HCT116 (cell line): Measurements from ENCODE around the gene NEURL3. TPM values are rescaled to one million over a fixed set of nuclear protein-coding genes. Genes with fewer than 3 reads are reported as not detected.

Source experiments
- ATAC-seq: fragments of 200-7000 bp; cut with Tn5 transposase; 2 replicates; pipeline ENCODE4 v1.9.1; 2020; ENCODE audit warnings: mild to moderate bottlenecking, moderate library complexity
- BruUV-seq: library from RNA; stranded (reverse); fragments of 400-500 nt; replicated peaks from 2 replicates; lab custom pipeline; 2021; lab: Mats Ljungman, UMichigan
- CTCF ChIA-PET: fragments of 300-600 bp; sonication (Branson Sonifier 250); formaldehyde crosslinking; loops from one replicate; lab custom pipeline; 2021; ENCODE audit warnings: antibody characterized with exemption; lab: Charles Lee
- POLR2A ChIA-PET: fragments of 300-600, 350-600 bp; sonication (Branson Sonifier 250); formaldehyde crosslinking; loops from one replicate; lab custom pipeline; 2021; ENCODE audit warnings: antibody characterized with exemption; lab: Charles Lee
- RAD21 ChIA-PET, 2 experiments: fragments of 300-600 bp; sonication (Branson Sonifier 250); formaldehyde crosslinking; loops; one replicate each; lab custom pipeline; 2023; ENCODE audit warnings: low total read pairs in 2 of 2; ENCODE audit not compliant: uncharacterized antibody in 2 of 2, unreplicated experiment in 2 of 2, low non-redundant PET in 1 of 2; lab: Charles Lee
- DNase-seq: peaks from one replicate; pipeline ENCODE4 v3.0.0-alpha.2; 2010; ENCODE audit warnings: low read depth, low spot score
- H2AFZ ChIP-seq: fragments of 200-600 bp; shearing (Covaris generic), sonication (generic); 2 replicates; pipeline ENCODE4 v1.6.1; 2017; ENCODE audit warnings: low read depth, mixed run types, mixed read lengths, antibody characterized with exemption, low read length; ENCODE audit not compliant: poor library complexity, severe bottlenecking
- H3K27ac ChIP-seq: 2 replicates; pipeline ENCODE4 v1.5.1; 2012; ENCODE audit warnings: low read depth, low read length
- H3K27me3 ChIP-seq: fragments of 200-600 bp; sonication (generic); 2 replicates; pipeline ENCODE4 v1.6.1; 2016; ENCODE audit warnings: mixed run types, low read length, mixed read lengths; ENCODE audit not compliant: insufficient read depth
- H3K36me3 ChIP-seq, 2 experiments: fragments of 200-500 bp in 1 of 2; fragments of 200-600 bp in 1 of 2; sonication (Bioruptor generic) in 1 of 2; sonication (generic) in 1 of 2; 2 replicates each; pipeline versions ENCODE4 v1.5.1 to v1.6.1; 2014 to 2016; ENCODE audit warnings: low read length in 2 of 2, inconsistent platforms in 1 of 2, mixed read lengths in 1 of 2, mixed run types in 1 of 2; ENCODE audit not compliant: insufficient read depth in 2 of 2, control insufficient read depth in 1 of 2
- H3K4me1 ChIP-seq, 2 experiments: fragments of 200-600 bp in 1 of 2; sonication (generic) in 1 of 2; 2 replicates each; pipeline versions ENCODE4 v1.5.1 to v1.6.1; 2012 to 2017; ENCODE audit warnings: low read length in 2 of 2, inconsistent platforms in 1 of 2, mild to moderate bottlenecking in 1 of 2, mixed read lengths in 1 of 2, mixed run types in 1 of 2, moderate library complexity in 1 of 2; ENCODE audit not compliant: insufficient read depth in 2 of 2, control insufficient read depth in 1 of 2
- H3K4me2 ChIP-seq: fragments of 200-600 bp; sonication (generic); 2 replicates; pipeline ENCODE4 v1.6.1; 2017; ENCODE audit warnings: mixed run types, low read length, mixed read lengths
- H3K4me3 ChIP-seq, 2 experiments: fragments of 200-600 bp in 1 of 2; sonication (generic) in 1 of 2; replicated peaks in 1 of 2; 2 replicates each; pipeline ENCODE4 v1.5.1; 2011 to 2016; ENCODE audit warnings: low read length in 2 of 2, control low read depth in 1 of 2, low read depth in 1 of 2, mild to moderate bottlenecking in 1 of 2, mixed read lengths in 1 of 2, mixed run types in 1 of 2
- H3K79me2 ChIP-seq: fragments of 200-600 bp; sonication (generic); 2 replicates; pipeline ENCODE4 v1.6.1; 2017; ENCODE audit warnings: mild to moderate bottlenecking, mixed run types, low read length, moderate library complexity, mixed read lengths; ENCODE audit not compliant: insufficient read depth
- H3K9ac ChIP-seq: fragments of 200-600 bp; sonication (generic); 2 replicates; pipeline ENCODE4 v1.6.1; 2016; ENCODE audit warnings: low read length, mixed read lengths
- H3K9me2 ChIP-seq: fragments of 200-600 bp; sonication (generic), shearing (Covaris generic); 2 replicates; pipeline ENCODE4 v1.6.1; 2017; ENCODE audit warnings: mixed run types, mild to moderate bottlenecking, moderate library complexity; ENCODE audit not compliant: insufficient read depth
- H3K9me3 ChIP-seq, 2 experiments: fragments of 200-500 bp in 1 of 2; fragments of 200-600 bp in 1 of 2; sonication (Bioruptor generic) in 1 of 2; sonication (generic) in 1 of 2; 2 replicates each; pipeline ENCODE4 v1.6.1; 2014 to 2017; ENCODE audit warnings: low read length in 2 of 2, mixed read lengths in 2 of 2, inconsistent platforms in 1 of 2, low read depth in 1 of 2, mild to moderate bottlenecking in 1 of 2, mixed run types in 1 of 2, moderate library complexity in 1 of 2; ENCODE audit not compliant: control insufficient read depth in 1 of 2, insufficient read depth in 1 of 2
- H4K20me1 ChIP-seq: fragments of 200-600 bp; sonication (generic), shearing (Covaris generic); 2 replicates; pipeline ENCODE4 v1.6.1; 2017; ENCODE audit warnings: mixed run types, mild to moderate bottlenecking, moderate library complexity; ENCODE audit not compliant: insufficient read depth
- ATF3 ChIP-seq: IDR thresholded peaks from 2 replicates; pipeline ENCODE4 v1.6.1; 2012
- CEBPB ChIP-seq: IDR thresholded peaks from 2 replicates; pipeline ENCODE4 v1.6.1; 2012; ENCODE audit warnings: low read depth
- CTCF ChIP-seq, 3 experiments: fragments of 200-600 bp in 1 of 3; sonication (generic) in 1 of 3; IDR thresholded peaks in 2 of 3; conservative IDR thresholded peaks in 1 of 3; 2 replicates each; pipeline ENCODE4 v1.5.1; 2012 to 2017; ENCODE audit warnings: low read depth in 2 of 3, low read length in 2 of 3, antibody characterized with exemption in 1 of 3, borderline replicate concordance in 1 of 3, control low read depth in 1 of 3, mild to moderate bottlenecking in 1 of 3, mixed read lengths in 1 of 3, mixed run types in 1 of 3, moderate library complexity in 1 of 3; ENCODE audit not compliant: insufficient read depth in 1 of 3
- EGR1 ChIP-seq: IDR thresholded peaks from 2 replicates; pipeline ENCODE4 v1.6.1; 2012; ENCODE audit warnings: low read depth
- EZH2 ChIP-seq: fragments of 200-600 bp; sonication (generic); IDR thresholded peaks from 2 replicates; pipeline ENCODE4 v1.6.1; 2017; ENCODE audit warnings: antibody characterized with exemption, mixed run types
- FOSL1 ChIP-seq: IDR thresholded peaks from 2 replicates; pipeline ENCODE4 v1.6.1; 2012; ENCODE audit warnings: low read depth
- JUND ChIP-seq: IDR thresholded peaks from 2 replicates; pipeline ENCODE4 v1.6.1; 2012
- POLR2A ChIP-seq: IDR thresholded peaks from 2 replicates; pipeline ENCODE4 v1.7.0; 2011; ENCODE audit warnings: borderline replicate concordance; ENCODE audit not compliant: insufficient read depth, insufficient read length; ENCODE audit errors: extremely low read depth
- POLR2AphosphoS5 ChIP-seq: IDR thresholded peaks from 2 replicates; pipeline ENCODE4 v1.6.1; 2011; ENCODE audit warnings: mild to moderate bottlenecking, low read depth, low read length, moderate library complexity
- SP1 ChIP-seq: IDR thresholded peaks from 2 replicates; pipeline ENCODE4 v1.6.1; 2012; ENCODE audit warnings: low read depth
- SRF ChIP-seq: IDR thresholded peaks from 2 replicates; pipeline ENCODE4 v1.6.1; 2012; ENCODE audit warnings: low read depth
- TCF7L2 ChIP-seq: IDR thresholded peaks from 2 replicates; pipeline ENCODE4 v1.7.0; 2011; ENCODE audit warnings: borderline replicate concordance, inconsistent platforms; ENCODE audit not compliant: insufficient read depth, insufficient read length; ENCODE audit errors: extremely low read depth
- YY1 ChIP-seq: IDR thresholded peaks from 2 replicates; pipeline ENCODE4 v1.6.1; 2011; ENCODE audit warnings: low read length, low read depth, moderate library complexity, mild to moderate bottlenecking; ENCODE audit not compliant: insufficient replicate concordance; ENCODE audit errors: extremely low read depth
- ZFX ChIP-seq: fragments of 450-650 bp; IDR thresholded peaks from 2 replicates; pipeline ENCODE4 v1.6.1; 2017
- intact Hi-C: fragments of 100-400 bp; cut with micrococcal nuclease; formaldehyde crosslinking; loops from 2 replicates; pipeline ENCODE4 v1.10.0; 2022
- total RNA-seq: library from RNA; stranded (reverse); gene quantifications from one replicate; pipeline ENCODE4 v1.2.1, GENCODE V29; 2021; ENCODE audit not compliant: unreplicated experiment
- TF ChIP-seq, protein P1 (sequence below): IDR thresholded peaks from 2 replicates; pipeline ENCODE4 v1.6.1; 2012
- TF ChIP-seq, protein P2 (sequence below): IDR thresholded peaks from 2 replicates; pipeline ENCODE4 v1.6.1; 2012; ENCODE audit warnings: low read depth

Gene NEURL3
- total RNA-seq, 1 experiment from 2014 or later, result not detected

DNA sequence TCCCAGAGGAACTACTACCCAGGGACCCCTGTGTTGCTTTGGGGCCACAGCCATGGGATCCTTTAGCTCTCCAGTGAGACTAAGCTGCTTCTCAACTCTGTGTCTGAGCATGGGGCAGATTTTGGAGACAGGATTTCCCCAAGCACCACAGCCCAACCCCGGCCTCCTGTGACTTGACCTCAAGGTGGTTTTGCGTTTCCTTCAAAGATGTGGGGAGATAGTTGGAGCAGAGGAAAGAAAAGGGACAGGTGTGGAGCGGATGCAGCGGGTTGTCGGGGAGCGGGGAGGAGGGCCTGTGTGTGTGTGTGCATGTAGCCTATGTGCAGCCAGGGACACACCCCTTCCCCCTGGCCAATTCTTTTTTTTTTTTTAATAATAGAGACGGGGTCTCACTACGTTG lies 41.6 kb upstream of the NEURL3 start:
- BruUV-seq, result no TSS peak
- no peak overlapping the region for H3K4me2 ChIP-seq

More for the DNA sequence above, 41.6 kb upstream of the NEURL3 start:
- H4K20me1 ChIP-seq, result no peaks in the 10 kb centered on the region
- CTCF ChIA-PET, result no interaction called here
- H3K4me1 ChIP-seq, result peaks cover 9 to 25% of the 10 kb centered on the region in 2 experiments; a peak in 3 of 4 replicates
- H3K9me3 ChIP-seq, result no peaks in the 10 kb centered on the region
- no peaks in the 10 kb centered on the region for H3K9me2 ChIP-seq
- RAD21 ChIA-PET, result no interaction called here
- no peaks in the 10 kb centered on the region for H3K36me3 ChIP-seq
- H3K27me3 ChIP-seq, result no peaks in the 10 kb centered on the region
- no peak for ATAC-seq
- H3K9ac ChIP-seq, result no peak overlapping the region
- H2AFZ ChIP-seq, result no peak overlapping the region
- H3K27ac ChIP-seq, result no peak overlapping the region
- no peak for TF ChIP-seq YY1
- TF ChIP-seq CEBPB, result no peak
- no peak for TF ChIP-seq TCF7L2
- TF ChIP-seq FOSL1, result no peak
- no peak for TF ChIP-seq JUND
- no peak for TF ChIP-seq SRF
- TF ChIP-seq POLR2A, result no peak
- TF ChIP-seq, protein P1, sequence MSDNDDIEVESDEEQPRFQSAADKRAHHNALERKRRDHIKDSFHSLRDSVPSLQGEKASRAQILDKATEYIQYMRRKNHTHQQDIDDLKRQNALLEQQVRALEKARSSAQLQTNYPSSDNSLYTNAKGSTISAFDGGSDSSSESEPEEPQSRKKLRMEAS, result no peak
- TF ChIP-seq, protein P2, sequence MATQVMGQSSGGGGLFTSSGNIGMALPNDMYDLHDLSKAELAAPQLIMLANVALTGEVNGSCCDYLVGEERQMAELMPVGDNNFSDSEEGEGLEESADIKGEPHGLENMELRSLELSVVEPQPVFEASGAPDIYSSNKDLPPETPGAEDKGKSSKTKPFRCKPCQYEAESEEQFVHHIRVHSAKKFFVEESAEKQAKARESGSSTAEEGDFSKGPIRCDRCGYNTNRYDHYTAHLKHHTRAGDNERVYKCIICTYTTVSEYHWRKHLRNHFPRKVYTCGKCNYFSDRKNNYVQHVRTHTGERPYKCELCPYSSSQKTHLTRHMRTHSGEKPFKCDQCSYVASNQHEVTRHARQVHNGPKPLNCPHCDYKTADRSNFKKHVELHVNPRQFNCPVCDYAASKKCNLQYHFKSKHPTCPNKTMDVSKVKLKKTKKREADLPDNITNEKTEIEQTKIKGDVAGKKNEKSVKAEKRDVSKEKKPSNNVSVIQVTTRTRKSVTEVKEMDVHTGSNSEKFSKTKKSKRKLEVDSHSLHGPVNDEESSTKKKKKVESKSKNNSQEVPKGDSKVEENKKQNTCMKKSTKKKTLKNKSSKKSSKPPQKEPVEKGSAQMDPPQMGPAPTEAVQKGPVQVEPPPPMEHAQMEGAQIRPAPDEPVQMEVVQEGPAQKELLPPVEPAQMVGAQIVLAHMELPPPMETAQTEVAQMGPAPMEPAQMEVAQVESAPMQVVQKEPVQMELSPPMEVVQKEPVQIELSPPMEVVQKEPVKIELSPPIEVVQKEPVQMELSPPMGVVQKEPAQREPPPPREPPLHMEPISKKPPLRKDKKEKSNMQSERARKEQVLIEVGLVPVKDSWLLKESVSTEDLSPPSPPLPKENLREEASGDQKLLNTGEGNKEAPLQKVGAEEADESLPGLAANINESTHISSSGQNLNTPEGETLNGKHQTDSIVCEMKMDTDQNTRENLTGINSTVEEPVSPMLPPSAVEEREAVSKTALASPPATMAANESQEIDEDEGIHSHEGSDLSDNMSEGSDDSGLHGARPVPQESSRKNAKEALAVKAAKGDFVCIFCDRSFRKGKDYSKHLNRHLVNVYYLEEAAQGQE, result no peak
- TF ChIP-seq POLR2AphosphoS5, result no peak
- TF ChIP-seq EZH2, result no peak
- TF ChIP-seq SP1, result no peak
- TF ChIP-seq EGR1, result no peak
- no peak for TF ChIP-seq ATF3
- no peak for TF ChIP-seq ZFX
- TF ChIP-seq CTCF (IDR thresholded peaks at IDR 0.05 in 2 of 3, conservative IDR thresholded peaks at IDR 0.05 in 1 of 3; ENCODE audit: borderline replicate concordance in 1 of 3, insufficient read depth in 1 of 3, low read depth in 2 of 3, low read length in 2 of 3), result no peak
- POLR2A ChIA-PET, result no interaction called here
- intact Hi-C loops, result no loop called here
- H3K79me2 ChIP-seq, result no peaks in the 10 kb centered on the region
- no peak overlapping the region for H3K4me3 ChIP-seq
- DNase-seq, result no peak
